ENCODE results near the gene ZFP36. TPM values are rescaled to one million over a fixed set of nuclear protein-coding genes. Genes with fewer than 3 reads are reported as not detected.

ZFP36 gene
- total RNA-seq, 2 donors from 2014 or later, result 315 to 699 TPM

- TF ChIP-seq CTCF (IDR thresholded peaks at IDR 0.05), result no peak
- Histone ChIP-seq H3K27me3 (replicated peaks; ENCODE audit: insufficient read depth) (no peaks in the 10 kb centered on the region), H3K36me3 (peaks cover 20% of the 10 kb centered on the region), H3K4me1 (ENCODE audit: control insufficient read depth in 1 of 2, low read depth in 2 of 2) (peaks cover 24 to 40% of the 10 kb centered on the region in 2 donors), H3K27ac (peak overlapping the region; percentile 100), H3K4me3 (peak overlapping the region; percentile 94), H3K9me3 (no peaks in the 10 kb centered on the region)
- DNase-seq (ENCODE audit: low spot score) (no peak), ATAC-seq (ENCODE audit: insufficient number of reproducible peaks, low FRiP score, low read depth) (no peak)
These were observed 4.1 kb downstream of the ZFP36 start for GRCh38 chr19:39410831-39411080.

GRCh38 chr19:39411081-39411831, 4.6 kb downstream of the ZFP36 start:
- Histone ChIP-seq H3K36me3 (peaks cover 23% of the 10 kb centered on the region), H3K4me1 (ENCODE audit: control insufficient read depth in 1 of 2, low read depth in 2 of 2) (peaks cover 25 to 40% of the 10 kb centered on the region in 2 donors), H3K4me3 (peak overlapping the region; percentile 94), H3K27me3 (replicated peaks; ENCODE audit: insufficient read depth) (no peaks in the 10 kb centered on the region), H3K9me3 (no peaks in the 10 kb centered on the region), H3K27ac (peak overlapping the region; percentile 100)
- TF ChIP-seq CTCF (IDR thresholded peaks at IDR 0.05), result no peak
- DNase-seq (ENCODE audit: low spot score) (no peak), ATAC-seq (ENCODE audit: insufficient number of reproducible peaks, low FRiP score, low read depth) (no peak)

GRCh38 chr19:39411832-39412099, 5.1 kb downstream of the ZFP36 start:
- ATAC-seq (ENCODE audit: insufficient number of reproducible peaks, low FRiP score, low read depth) (peak; percentile 41), DNase-seq (ENCODE audit: low spot score) (peak; percentile 90)
- no peaks in the 10 kb centered on the region for H3K9me3 ChIP-seq
- H3K36me3 ChIP-seq, result peaks cover 28% of the 10 kb centered on the region
- peak overlapping the region; percentile 94 for H3K4me3 ChIP-seq
- H3K27me3 ChIP-seq (replicated peaks; ENCODE audit: insufficient read depth), result no peaks in the 10 kb centered on the region
- peak; percentile 89 for TF ChIP-seq CTCF (IDR thresholded peaks at IDR 0.05)
- H3K4me1 ChIP-seq (ENCODE audit: control insufficient read depth in 1 of 2, low read depth in 2 of 2), result peaks cover 26 to 45% of the 10 kb centered on the region in 2 donors
- H3K27ac ChIP-seq, result peak overlapping the region; percentile 100

GRCh38 chr19:39412100-39412866, 5.6 kb downstream of the ZFP36 start, which contains the start of gene PLEKHG2:
PLEKHG2 (plus strand) TSS chr19:39412669; CDS start chr19:39414087, 1,418 bp downstream.
- peak; percentile 96 for DNase-seq (ENCODE audit: low spot score)
- peaks cover 26 to 48% of the 10 kb centered on the region in 2 donors for H3K4me1 ChIP-seq (ENCODE audit: control insufficient read depth in 1 of 2, low read depth in 2 of 2)
- peak; percentile 66 for ATAC-seq (ENCODE audit: insufficient number of reproducible peaks, low FRiP score, low read depth)
- peak within 1 kb of the TSS; percentile 94 for H3K4me3 ChIP-seq
- no peaks in the 10 kb centered on the region for H3K9me3 ChIP-seq
- H3K27me3 ChIP-seq (replicated peaks; ENCODE audit: insufficient read depth), result no peaks in the 10 kb centered on the region
- TF ChIP-seq CTCF (IDR thresholded peaks at IDR 0.05), result peak; percentile 78
- H3K27ac ChIP-seq, result peak within 1 kb of the TSS; percentile 100
- peaks cover 30% of the 10 kb centered on the region for H3K36me3 ChIP-seq

GRCh38 chr19:39412867-39413271, 6.2 kb downstream of the ZFP36 start:
- Histone ChIP-seq H3K27me3 (replicated peaks; ENCODE audit: insufficient read depth) (no peaks in the 10 kb centered on the region), H3K36me3 (peaks cover 30% of the 10 kb centered on the region), H3K4me1 (ENCODE audit: control insufficient read depth in 1 of 2, low read depth in 2 of 2) (peaks cover 26 to 48% of the 10 kb centered on the region in 2 donors), H3K9me3 (no peaks in the 10 kb centered on the region), H3K4me3 (peak overlapping the region; percentile 94), H3K27ac (peak overlapping the region; percentile 93 to 100)
- no peak for TF ChIP-seq CTCF (IDR thresholded peaks at IDR 0.05)
- DNase-seq (ENCODE audit: low spot score) (no peak), ATAC-seq (ENCODE audit: insufficient number of reproducible peaks, low FRiP score, low read depth) (peak; percentile 5)
